Heart right ventricle (tissue), 16 donors: ENCODE measurements around the gene CSNK1A1. TPM values are rescaled to one million over a fixed set of nuclear protein-coding genes. Genes with fewer than 3 reads are reported as not detected.

Experiments
- ATAC-seq, 8 donors: fragments of 200-7000 bp; cut with Tn5 transposase; one replicate each; pipeline ENCODE4 v1.9.1; 2020; ENCODE audit warnings: mild to moderate bottlenecking in 8 of 8, moderate library complexity in 8 of 8, moderate number of reproducible peaks in 1 of 8
- DNase-seq, 2 donors: peaks; one replicate each; pipeline ENCODE4 v3.0.0-alpha.2; 2020
- H3K27ac ChIP-seq, 10 donors: fragments of 200-600 bp; sonication (generic) in 2 of 10; one replicate each; pipeline versions ENCODE4 v1.5.0 to v1.8.0; 2020 to 2022; ENCODE audit warnings: mild to moderate bottlenecking in 3 of 10
- H3K27me3 ChIP-seq, 7 donors: fragments of 200-600 bp; one replicate each; pipeline ENCODE4 v1.8.0; 2021 to 2022; ENCODE audit warnings: mild to moderate bottlenecking in 2 of 7
- H3K36me3 ChIP-seq, 9 donors: fragments of 200-600 bp; sonication (generic) in 1 of 9; one replicate each; pipeline versions ENCODE4 v1.5.0 to v1.8.0; 2020 to 2022; ENCODE audit warnings: mild to moderate bottlenecking in 2 of 9
- H3K4me1 ChIP-seq, 9 donors: fragments of 200-600 bp; sonication (generic) in 1 of 9; one replicate each; pipeline versions ENCODE4 v1.5.0 to v1.8.0; 2020 to 2022; ENCODE audit warnings: mild to moderate bottlenecking in 4 of 9
- H3K4me3 ChIP-seq, 10 donors: fragments of 200-600 bp; sonication (generic) in 2 of 10; one replicate each; pipeline versions ENCODE4 v1.5.0 to v1.8.0; 2020 to 2022; ENCODE audit warnings: mild to moderate bottlenecking in 7 of 10, moderate library complexity in 2 of 10
- H3K9me3 ChIP-seq, 11 donors: fragments of 200-600 bp in 10 of 11; sonication (generic) in 2 of 11; one replicate each; pipeline versions ENCODE4 v1.5.0 to v1.8.0; 2013 to 2022; ENCODE audit warnings: mild to moderate bottlenecking in 2 of 11, control low read depth in 1 of 11, moderate library complexity in 1 of 11
- WGBS, 2 donors: extraction: QIAGEN DNeasy Blood & Tissue Kit; methylation state at CpG; one replicate each; pipeline ENCODE4 v1.1.7; 2013; ENCODE audit warnings: inconsistent platforms in 1 of 2; 5-methylcytosine and 5-hydroxymethylcytosine counted together
- intact Hi-C, 10 donors: fragments of 100-400 bp; cut with DNase I; formaldehyde crosslinking; loops; one replicate each; pipeline versions ENCODE4 v1.11.1 to v1.14.2; 2022
- polyA plus RNA-seq, 2 donors: library from polyadenylated mRNA; stranded (reverse); fragments of 200-250 nt; gene quantifications; one replicate each; pipeline ENCODE4 v1.2.3, GENCODE V29; 2013
- total RNA-seq, 10 donors: library from RNA; stranded (reverse); fragmentation: NEBNext Ultra II Directional in 3 of 10; extraction: Animal tissue kit (Norgen Biotek cat#: 25700) in 3 of 10; gene quantifications; one replicate each; pipeline versions ENCODE4 v1.2.1 to v1.2.4, GENCODE V29; 2021 to 2023
- TF ChIP-seq, protein P1 (sequence below), 9 donors: fragments of 200-600 bp; sonication (generic) in 2 of 9; IDR thresholded peaks; one replicate each; pipeline versions ENCODE4 v1.5.0 to v1.8.0; 2021 to 2022; ENCODE audit warnings: antibody characterized with exemption in 9 of 9, mild to moderate bottlenecking in 5 of 9, moderate library complexity in 1 of 9
- donor health status: Arrhythmogenic right ventricular cardiomyopathy.
- donor health status: ischemic (EF 13 %, LVEDD 7.1; RV severe dilation, severe dysfunction).
- donor health status: healthy with polysubstance abuse.
- donor health status: DM: no; HTN: yes; CAD: no.
- donor health status: DM: no; HTN: no; CAD: no.
- donor health status: ischemic (EF 25% LVEDD 6.9; RV normal size, moderate dysfunction).
- donor health status: ischemic (EF 25% LVEDD 5.7; RV mildly dilated, moderate dysfunction).
- donor health status: healthy.
- donor health status: DM: yes; HTN: yes; CAD: no.
- donor health status: Ischemic cardiomyopathy.
- donor health status: ischemic (EF 35%, LVEDD 5.7; RV mildly dilated, moderate dysfunction).
- donor health status: nonischemic (EF 11% LVEDD 7.7; RV severe dilation, severe dysfunction).
- donor health status: DM: yes; HTN: yes; CAD: no.
- donor health status: PGD.
- donor health status: ischemic (EF 29% LVEDD 5.4; RV normal size, mild dysfunction).
- donor health status: nonischemic (EF 23%, LVEDD 6.1; RV moderate dilation, normal function).

CSNK1A1 gene
- total and polyA plus RNA-seq, 12 donors, result 47.9 to 363 (median 212) TPM

DNA sequence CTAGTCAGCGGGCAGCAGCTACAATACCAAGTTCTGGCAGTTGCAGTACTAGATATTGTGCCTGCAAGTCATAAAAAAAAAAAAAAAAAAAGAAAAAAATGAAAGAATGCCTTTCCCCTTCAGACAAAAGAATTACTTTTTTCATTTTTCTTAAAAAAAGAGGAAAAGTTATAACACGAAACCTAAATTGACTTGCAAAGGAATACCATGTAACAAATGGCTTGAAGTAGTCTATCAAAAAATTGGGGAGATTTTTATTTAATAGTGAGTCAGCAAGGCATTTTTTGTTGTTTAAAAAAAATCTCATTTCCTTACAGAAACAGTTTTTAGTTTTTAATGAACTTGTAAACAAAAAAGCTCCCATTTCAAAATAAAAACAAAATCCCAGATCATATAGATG, 55.6 kb downstream of the CSNK1A1 start:
- no peaks in the 10 kb centered on the region for H3K27me3 ChIP-seq
- peaks cover 5 to 46% (median 12%) of the 10 kb centered on the region in 9 donors for H3K4me1 ChIP-seq
- no peak overlapping the region for H3K4me3 ChIP-seq
- H3K27ac ChIP-seq, result peak overlapping the region in 4 of 10 donors; percentile 2 to 75 (median 11)
- no peak for DNase-seq
- no peak for ATAC-seq
- no peaks in the 10 kb centered on the region for H3K9me3 ChIP-seq
- WGBS, 2 donors, result 88 to 91% methylated on average over 2 of the region's 2 CpGs
- TF ChIP-seq, protein P1, sequence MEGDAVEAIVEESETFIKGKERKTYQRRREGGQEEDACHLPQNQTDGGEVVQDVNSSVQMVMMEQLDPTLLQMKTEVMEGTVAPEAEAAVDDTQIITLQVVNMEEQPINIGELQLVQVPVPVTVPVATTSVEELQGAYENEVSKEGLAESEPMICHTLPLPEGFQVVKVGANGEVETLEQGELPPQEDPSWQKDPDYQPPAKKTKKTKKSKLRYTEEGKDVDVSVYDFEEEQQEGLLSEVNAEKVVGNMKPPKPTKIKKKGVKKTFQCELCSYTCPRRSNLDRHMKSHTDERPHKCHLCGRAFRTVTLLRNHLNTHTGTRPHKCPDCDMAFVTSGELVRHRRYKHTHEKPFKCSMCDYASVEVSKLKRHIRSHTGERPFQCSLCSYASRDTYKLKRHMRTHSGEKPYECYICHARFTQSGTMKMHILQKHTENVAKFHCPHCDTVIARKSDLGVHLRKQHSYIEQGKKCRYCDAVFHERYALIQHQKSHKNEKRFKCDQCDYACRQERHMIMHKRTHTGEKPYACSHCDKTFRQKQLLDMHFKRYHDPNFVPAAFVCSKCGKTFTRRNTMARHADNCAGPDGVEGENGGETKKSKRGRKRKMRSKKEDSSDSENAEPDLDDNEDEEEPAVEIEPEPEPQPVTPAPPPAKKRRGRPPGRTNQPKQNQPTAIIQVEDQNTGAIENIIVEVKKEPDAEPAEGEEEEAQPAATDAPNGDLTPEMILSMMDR (IDR thresholded peaks at IDR 0.05), result no peak
- peaks cover 0 to 84% (median 20%) of the 10 kb centered on the region in 9 donors for H3K36me3 ChIP-seq
- intact Hi-C loops, result loop anchor here in 2 of 10 donors (10.0 kb wide), 1 partner anchor 59 kb away; the partner anchor contains the start of gene CSNK1A1 (in 2 of the 2)

DNA sequence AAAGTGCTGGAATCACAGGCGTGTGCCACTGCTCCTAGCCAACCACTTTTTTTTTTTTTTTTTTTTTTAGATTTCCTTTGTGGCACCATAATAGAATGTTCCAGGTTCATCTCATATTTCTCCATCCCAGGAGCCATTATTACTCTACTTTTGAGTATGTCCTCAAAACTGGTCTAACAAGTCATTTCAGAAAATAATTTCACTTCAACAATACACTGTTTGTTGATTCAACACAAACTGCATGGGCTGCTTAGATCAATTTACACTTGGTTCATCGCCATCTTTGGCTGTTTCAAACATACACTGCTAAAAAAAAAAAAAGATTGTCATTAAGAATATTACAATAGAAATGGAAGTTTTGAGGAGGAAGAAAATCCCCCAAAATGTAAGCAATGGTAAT, 57.9 kb downstream of the CSNK1A1 start:
- Histone ChIP-seq H3K36me3 (peaks cover 0 to 61% (median 11%) of the 10 kb centered on the region in 9 donors), H3K9me3 (no peaks in the 10 kb centered on the region), H3K4me3 (no peak overlapping the region), H3K27me3 (no peaks in the 10 kb centered on the region), H3K27ac (peak overlapping the region in 3 of 10 donors; percentile 2 to 92 (median 13)), H3K4me1 (peaks cover 5 to 69% (median 29%) of the 10 kb centered on the region in 9 donors)
- intact Hi-C loops, result loop anchor here in 2 of 10 donors (10.0 kb wide), 1 partner anchor 61 kb away; the partner anchor contains the start of gene CSNK1A1 (in 2 of the 2)
- no peak for DNase-seq
- WGBS, 2 donors, result 74 to 78% methylated on average over 2 of the region's 2 CpGs
- TF ChIP-seq, protein P1 (IDR thresholded peaks at IDR 0.05), result no peak
- ATAC-seq, result no peak

DNA sequence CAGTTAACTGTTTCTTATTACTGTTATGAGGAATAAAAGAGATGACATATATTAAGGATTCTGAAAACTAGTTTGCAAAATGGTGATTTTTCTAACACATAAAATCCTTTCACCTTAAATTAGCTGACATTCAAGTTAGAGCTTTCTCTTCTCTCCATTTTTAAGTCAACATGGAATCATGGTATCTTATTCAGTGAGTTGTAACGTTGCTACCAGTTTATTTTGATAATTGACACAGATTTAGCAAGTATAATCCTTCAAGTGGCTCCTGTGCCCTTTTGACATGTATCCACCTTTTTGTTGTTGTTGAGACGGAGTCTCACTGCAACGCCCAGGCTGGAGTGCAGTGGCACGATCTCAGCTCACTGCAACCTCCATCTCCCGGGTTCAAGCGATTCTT, 58.5 kb downstream of the CSNK1A1 start:
- H3K9me3 ChIP-seq, result no peaks in the 10 kb centered on the region
- intact Hi-C loops, result loop anchor here in 2 of 10 donors (10.0 kb wide), 1 partner anchor 62 kb away; the partner anchor contains the start of gene CSNK1A1 (in 2 of the 2)
- peaks cover 5 to 70% (median 30%) of the 10 kb centered on the region in 9 donors for H3K4me1 ChIP-seq
- peaks cover 0 to 55% (median 11%) of the 10 kb centered on the region in 9 donors for H3K36me3 ChIP-seq
- H3K27me3 ChIP-seq, result no peaks in the 10 kb centered on the region
- TF ChIP-seq, protein P1 (IDR thresholded peaks at IDR 0.05), result no peak
- 90 to 92% methylated on average over 6 of the region's 6 CpGs for WGBS, 2 donors
- ATAC-seq, result no peak
- DNase-seq, result no peak
- H3K4me3 ChIP-seq, result no peak overlapping the region
- H3K27ac ChIP-seq, result peak overlapping the region in 3 of 10 donors; percentile 4 to 92 (median 91)

DNA sequence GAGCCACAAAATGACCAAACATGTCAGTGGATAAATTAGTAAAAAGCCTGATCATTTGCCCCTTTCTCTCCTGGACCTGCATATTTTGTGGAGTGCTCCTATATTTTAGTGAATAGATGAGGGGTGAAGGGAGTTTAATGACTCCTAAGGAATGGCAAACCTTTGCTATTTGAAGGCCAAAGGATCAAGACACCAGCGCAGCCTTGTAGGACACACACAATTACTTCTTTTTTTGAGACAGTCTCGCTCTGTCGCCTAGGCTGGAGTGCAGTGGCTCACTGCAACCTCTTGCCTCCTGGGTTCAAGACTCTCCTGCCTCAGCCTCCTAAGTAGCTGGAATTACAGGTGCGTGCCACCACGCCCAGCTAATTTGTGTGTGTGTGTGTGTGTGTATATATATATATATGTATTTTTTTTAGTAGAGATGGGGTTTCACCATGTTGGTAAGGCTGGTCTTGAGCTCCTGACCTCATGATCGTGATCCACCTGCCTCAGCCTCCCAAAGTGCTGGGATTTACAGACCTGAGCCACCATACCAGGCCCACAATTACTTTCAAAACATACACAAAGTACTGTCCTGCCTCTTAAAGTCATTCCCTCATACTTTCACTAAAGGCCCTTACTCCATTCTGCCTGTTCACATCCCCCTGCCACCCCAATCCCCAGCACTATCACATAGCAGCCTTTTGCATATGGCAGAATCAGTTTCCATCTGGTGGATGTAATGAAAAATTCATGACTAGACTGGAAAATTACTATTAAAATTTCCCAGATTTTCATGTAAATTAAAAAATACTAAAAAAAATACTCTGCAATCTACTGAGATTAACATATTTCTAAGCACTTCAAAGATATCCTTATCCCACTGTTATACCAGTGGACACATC, 60.4 kb downstream of the CSNK1A1 start:
- 87 to 93% methylated on average over 6 of the region's 6 CpGs for WGBS, 2 donors
- ATAC-seq (no peak), DNase-seq (no peak)
- TF ChIP-seq, protein P1 (IDR thresholded peaks at IDR 0.05), result no peak
- peaks cover 14 to 72% (median 42%) of the 10 kb centered on the region in 9 donors for H3K4me1 ChIP-seq
- no peaks in the 10 kb centered on the region for H3K9me3 ChIP-seq
- no peak overlapping the region for H3K4me3 ChIP-seq
- no peaks in the 10 kb centered on the region for H3K27me3 ChIP-seq
- peak overlapping the region in 6 of 10 donors; percentile 88 to 94 (median 92) for H3K27ac ChIP-seq
- peaks cover 0 to 38% (median 11%) of the 10 kb centered on the region in 9 donors for H3K36me3 ChIP-seq
- intact Hi-C loops, result loop anchor here in 2 of 10 donors (10.0 kb wide), 1 partner anchor 64 kb away; the partner anchor contains the start of gene CSNK1A1 (in 2 of the 2)
